MG63 (cell line): ENCODE measurements around the gene DENND1A. TPM values are rescaled to one million over a fixed set of nuclear protein-coding genes. Genes with fewer than 3 reads are reported as not detected.
A peak's percentile ranks its signal among the peaks of the same experiment; 100 is the strongest.

Experiments used
- DNase-seq: peaks from one replicate; pipeline ENCODE4 v3.0.0-alpha.2; 2020
- H3K27me3 ChIP-seq: fragments of 250-450 bp; sonication (Bioruptor Pico); 2 replicates; pipeline ENCODE4 v1.5.1; 2020; ENCODE audit warnings: mild to moderate bottlenecking, moderate library complexity
- H3K36me3 ChIP-seq: fragments of 250-450 bp; sonication (Bioruptor Pico); 2 replicates; pipeline ENCODE4 v1.5.1; 2020; ENCODE audit warnings: mild to moderate bottlenecking, moderate library complexity
- H3K4me3 ChIP-seq: fragments of 250-450 bp; sonication (Bioruptor Pico); 2 replicates; pipeline ENCODE4 v1.5.1; 2020; ENCODE audit warnings: mild to moderate bottlenecking, moderate library complexity
- H3K9me3 ChIP-seq: fragments of 250-450 bp; sonication (Bioruptor Pico); 2 replicates; pipeline ENCODE4 v1.5.1; 2020; ENCODE audit warnings: mild to moderate bottlenecking, moderate library complexity
- total RNA-seq: library from RNA; depleted of rRNA; stranded (reverse); fragments of >200 nt; shearing (Covaris generic); gene quantifications from 2 replicates; pipeline ENCODE4 v1.2.3, GENCODE V29; 2014; ENCODE audit warnings: low replicate concordance

Gene DENND1A
- total RNA-seq, 1 experiment from 2014 or later = 35.3 TPM

GRCh38 chr9:123353984-123354591 is 575.8 kb downstream of the DENND1A start:
- Histone ChIP-seq H3K36me3 (no peaks in the 10 kb centered on the region), H3K4me3 (no peak overlapping the region), H3K27me3 (no peaks in the 10 kb centered on the region), H3K9me3 (no peaks in the 10 kb centered on the region)
- DNase-seq = peak; percentile 68

- H3K27me3 ChIP-seq = no peaks in the 10 kb centered on the region
- no peaks in the 10 kb centered on the region for H3K9me3 ChIP-seq
- no peak for DNase-seq
- H3K4me3 ChIP-seq = no peak overlapping the region
- H3K36me3 ChIP-seq = no peaks in the 10 kb centered on the region
Measured at GRCh38 chr9:123353041-123353440, 576.9 kb downstream of the DENND1A start.

GRCh38 chr9:123350590-123351310 is 579.2 kb downstream of the DENND1A start:
- Histone ChIP-seq H3K4me3 (no peak overlapping the region), H3K9me3 (no peaks in the 10 kb centered on the region), H3K27me3 (no peaks in the 10 kb centered on the region), H3K36me3 (no peaks in the 10 kb centered on the region)
- DNase-seq = no peak

GRCh38 chr9:123349691-123350480 is 580.0 kb downstream of the DENND1A start:
- DNase-seq = peak; percentile 40
- Histone ChIP-seq H3K9me3 (no peaks in the 10 kb centered on the region), H3K4me3 (no peak overlapping the region), H3K36me3 (no peaks in the 10 kb centered on the region), H3K27me3 (no peaks in the 10 kb centered on the region)

GRCh38 chr9:123349033-123349432 is 580.9 kb downstream of the DENND1A start:
- Histone ChIP-seq H3K9me3 (no peaks in the 10 kb centered on the region), H3K27me3 (no peaks in the 10 kb centered on the region), H3K4me3 (no peak overlapping the region), H3K36me3 (no peaks in the 10 kb centered on the region)
- no peak for DNase-seq

- no peaks in the 10 kb centered on the region for H3K27me3 ChIP-seq
- no peak for DNase-seq
- no peaks in the 10 kb centered on the region for H3K9me3 ChIP-seq
- H3K4me3 ChIP-seq = no peak overlapping the region
- no peaks in the 10 kb centered on the region for H3K36me3 ChIP-seq
Measured at GRCh38 chr9:123348317-123348992, 581.5 kb downstream of the DENND1A start.

GRCh38 chr9:123347289-123348060 is 582.5 kb downstream of the DENND1A start:
- H3K4me3 ChIP-seq = no peak overlapping the region
- DNase-seq = no peak
- no peaks in the 10 kb centered on the region for H3K9me3 ChIP-seq
- no peaks in the 10 kb centered on the region for H3K36me3 ChIP-seq
- no peaks in the 10 kb centered on the region for H3K27me3 ChIP-seq

- no peak overlapping the region for H3K4me3 ChIP-seq
- H3K27me3 ChIP-seq = no peaks in the 10 kb centered on the region
- no peaks in the 10 kb centered on the region for H3K9me3 ChIP-seq
- DNase-seq = no peak
- no peaks in the 10 kb centered on the region for H3K36me3 ChIP-seq
Measured at GRCh38 chr9:123346826-123347225, 583.1 kb downstream of the DENND1A start.

- no peak overlapping the region for H3K4me3 ChIP-seq
- H3K9me3 ChIP-seq = no peaks in the 10 kb centered on the region
- no peak for DNase-seq
- H3K36me3 ChIP-seq = no peaks in the 10 kb centered on the region
- H3K27me3 ChIP-seq = no peaks in the 10 kb centered on the region
Measured at GRCh38 chr9:123346026-123346425, 583.9 kb downstream of the DENND1A start.

- H3K4me3 ChIP-seq = no peak overlapping the region
- DNase-seq = no peak
- H3K9me3 ChIP-seq = no peaks in the 10 kb centered on the region
- H3K27me3 ChIP-seq = no peaks in the 10 kb centered on the region
- no peaks in the 10 kb centered on the region for H3K36me3 ChIP-seq
Measured at GRCh38 chr9:123345567-123345955, 584.4 kb downstream of the DENND1A start.

GRCh38 chr9:123344192-123344949 is 585.6 kb downstream of the DENND1A start:
- DNase-seq = no peak
- H3K27me3 ChIP-seq = no peaks in the 10 kb centered on the region
- no peak overlapping the region for H3K4me3 ChIP-seq
- H3K36me3 ChIP-seq = no peaks in the 10 kb centered on the region
- no peaks in the 10 kb centered on the region for H3K9me3 ChIP-seq

GRCh38 chr9:123343443-123344191 is 586.3 kb downstream of the DENND1A start:
- Histone ChIP-seq H3K9me3 (no peaks in the 10 kb centered on the region), H3K27me3 (no peaks in the 10 kb centered on the region), H3K4me3 (no peak overlapping the region), H3K36me3 (no peaks in the 10 kb centered on the region)
- no peak for DNase-seq

- no peak overlapping the region for H3K4me3 ChIP-seq
- no peak for DNase-seq
- H3K36me3 ChIP-seq = no peaks in the 10 kb centered on the region
- no peaks in the 10 kb centered on the region for H3K27me3 ChIP-seq
- no peaks in the 10 kb centered on the region for H3K9me3 ChIP-seq
Measured at GRCh38 chr9:123342247-123342646, 587.7 kb downstream of the DENND1A start.

- Histone ChIP-seq H3K4me3 (no peak overlapping the region), H3K27me3 (no peaks in the 10 kb centered on the region), H3K9me3 (no peaks in the 10 kb centered on the region), H3K36me3 (no peaks in the 10 kb centered on the region)
- no peak for DNase-seq
Measured at GRCh38 chr9:123341816-123342215, 588.1 kb downstream of the DENND1A start.
